ENCODE measurements around the gene LCN15.

- no peak for TF ChIP-seq CTCF (IDR thresholded peaks at IDR 0.05; ENCODE audit: insufficient read depth, low read length, poor library complexity, severe bottlenecking)
- no peak for TF ChIP-seq EZH2phosphoT487 (conservative IDR thresholded peaks at IDR 0.05; ENCODE audit: low read length)
These were observed 38.0 kb upstream of the LCN15 start for GRCh38 chr9:136802321-136802720.
